ENCODE data around the gene PHACTR2. TPM values are rescaled to one million over a fixed set of nuclear protein-coding genes. Genes with fewer than 3 reads are reported as not detected.
A peak's percentile ranks its signal among the peaks of the same experiment; 100 is the strongest.

PHACTR2 gene
- total RNA-seq, 4 donors from 2014 or later, result 25.4 to 31.8 (median 26.1) TPM

DNA sequence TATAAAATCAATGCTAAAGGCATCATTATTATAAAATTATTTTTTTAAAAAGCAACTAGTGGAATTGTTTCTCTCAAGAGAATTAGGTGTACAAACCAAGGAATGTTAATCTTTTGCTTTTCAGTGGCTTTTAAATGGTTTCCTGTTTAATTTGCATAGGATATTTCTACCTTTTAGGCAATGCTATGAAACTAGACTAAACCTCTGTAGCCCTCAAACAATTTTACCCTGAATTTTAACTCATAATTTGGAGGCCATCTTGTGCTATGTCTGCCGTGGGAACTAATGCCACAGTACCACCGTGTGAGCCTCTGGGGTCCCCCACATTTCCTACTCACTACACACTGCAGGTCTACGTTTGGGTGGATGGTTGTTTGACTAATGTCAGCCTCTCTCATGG lies 20.6 kb downstream of the PHACTR2 start:
- TF ChIP-seq POLR2A (IDR thresholded peaks at IDR 0.05), result no peak
- TF ChIP-seq, protein P1, sequence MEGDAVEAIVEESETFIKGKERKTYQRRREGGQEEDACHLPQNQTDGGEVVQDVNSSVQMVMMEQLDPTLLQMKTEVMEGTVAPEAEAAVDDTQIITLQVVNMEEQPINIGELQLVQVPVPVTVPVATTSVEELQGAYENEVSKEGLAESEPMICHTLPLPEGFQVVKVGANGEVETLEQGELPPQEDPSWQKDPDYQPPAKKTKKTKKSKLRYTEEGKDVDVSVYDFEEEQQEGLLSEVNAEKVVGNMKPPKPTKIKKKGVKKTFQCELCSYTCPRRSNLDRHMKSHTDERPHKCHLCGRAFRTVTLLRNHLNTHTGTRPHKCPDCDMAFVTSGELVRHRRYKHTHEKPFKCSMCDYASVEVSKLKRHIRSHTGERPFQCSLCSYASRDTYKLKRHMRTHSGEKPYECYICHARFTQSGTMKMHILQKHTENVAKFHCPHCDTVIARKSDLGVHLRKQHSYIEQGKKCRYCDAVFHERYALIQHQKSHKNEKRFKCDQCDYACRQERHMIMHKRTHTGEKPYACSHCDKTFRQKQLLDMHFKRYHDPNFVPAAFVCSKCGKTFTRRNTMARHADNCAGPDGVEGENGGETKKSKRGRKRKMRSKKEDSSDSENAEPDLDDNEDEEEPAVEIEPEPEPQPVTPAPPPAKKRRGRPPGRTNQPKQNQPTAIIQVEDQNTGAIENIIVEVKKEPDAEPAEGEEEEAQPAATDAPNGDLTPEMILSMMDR (IDR thresholded peaks at IDR 0.05 in 4 of 5, conservative IDR thresholded peaks at IDR 0.05 in 1 of 5), result no peak
- peaks cover 64 to 77% of the 10 kb centered on the region in 2 donors for H3K4me1 ChIP-seq
- H3K4me3 ChIP-seq, result no peak overlapping the region
- no peak for DNase-seq
- H3K36me3 ChIP-seq, result no peaks in the 10 kb centered on the region
- H3K27ac ChIP-seq, result no peak overlapping the region
- no peaks in the 10 kb centered on the region for H3K27me3 ChIP-seq
- no peaks in the 10 kb centered on the region for H3K9me3 ChIP-seq
- intact Hi-C loops (cut with DNase I; ENCODE audit: low total_unique reads) (no loop called here), in situ Hi-C loops (cut with MboI; ENCODE audit: low sequenced_read_pairs in 4 of 4) (no loop called here)
- no peak for ATAC-seq

- intact Hi-C loops (cut with DNase I; ENCODE audit: low total_unique reads), result no loop called here
- DNase-seq (no peak), ATAC-seq (no peak)
- in situ Hi-C loops (cut with MboI; ENCODE audit: low sequenced_read_pairs in 4 of 4), result no loop called here
- Histone ChIP-seq H3K27ac (no peak overlapping the region), H3K9me3 (no peaks in the 10 kb centered on the region), H3K4me3 (no peak overlapping the region), H3K4me1 (peaks cover 60 to 71% of the 10 kb centered on the region in 2 donors), H3K27me3 (no peaks in the 10 kb centered on the region), H3K36me3 (no peaks in the 10 kb centered on the region)
- TF ChIP-seq, protein P1 (IDR thresholded peaks at IDR 0.05 in 4 of 5, conservative IDR thresholded peaks at IDR 0.05 in 1 of 5), result no peak
- TF ChIP-seq POLR2A (IDR thresholded peaks at IDR 0.05), result no peak
Measured at GRCh38 chr6:143698759-143699429, 21.1 kb downstream of the PHACTR2 start.

DNA sequence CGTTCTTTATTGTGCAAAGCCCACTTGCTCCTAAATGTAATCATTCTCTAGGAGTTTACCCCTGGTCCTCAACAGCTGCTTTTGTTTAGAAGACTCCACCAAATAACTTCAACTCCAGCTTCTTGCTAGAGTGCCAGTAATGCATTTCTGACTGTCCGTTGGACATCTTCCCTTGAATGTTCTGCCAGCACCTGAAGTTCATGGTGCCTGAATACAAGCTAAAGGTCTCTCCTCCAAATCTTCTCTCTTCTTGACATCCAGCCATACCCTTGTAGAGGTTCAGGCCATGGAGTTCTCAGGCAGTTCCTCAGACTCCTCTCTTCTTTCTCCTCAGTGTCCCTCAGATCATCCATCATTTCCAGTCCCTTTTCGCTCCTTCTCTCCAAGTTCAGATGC lies 21.7 kb downstream of the PHACTR2 start:
- intact Hi-C loops (cut with DNase I; ENCODE audit: low total_unique reads), result no loop called here
- H3K4me1 ChIP-seq, result peaks cover 57 to 66% of the 10 kb centered on the region in 2 donors

GRCh38 chr6:143700684-143701348 lies 23.1 kb downstream of the PHACTR2 start:
- peak overlapping the region in 1 of 4 donors; percentile 3 for H3K4me3 ChIP-seq
- intact Hi-C loops (cut with DNase I; ENCODE audit: low total_unique reads) (no loop called here), in situ Hi-C loops (cut with MboI; ENCODE audit: low sequenced_read_pairs in 4 of 4) (no loop called here)
- DNase-seq, result no peak
- H3K27ac ChIP-seq, result peak overlapping the region; percentile 35 to 52 (median 40)
- no peak for TF ChIP-seq POLR2A (IDR thresholded peaks at IDR 0.05)
- TF ChIP-seq, protein P1 (IDR thresholded peaks at IDR 0.05 in 4 of 5, conservative IDR thresholded peaks at IDR 0.05 in 1 of 5), result no peak
- no peaks in the 10 kb centered on the region for H3K36me3 ChIP-seq
- H3K4me1 ChIP-seq, result peaks cover 45 to 52% of the 10 kb centered on the region in 2 donors
- no peaks in the 10 kb centered on the region for H3K9me3 ChIP-seq
- no peaks in the 10 kb centered on the region for H3K27me3 ChIP-seq
- ATAC-seq, result peak in 1 of 2 donors; percentile 52

More for the DNA sequence above, 21.7 kb downstream of the PHACTR2 start:
- ATAC-seq (no peak), DNase-seq (no peak)
- TF ChIP-seq, protein P1 (IDR thresholded peaks at IDR 0.05 in 4 of 5, conservative IDR thresholded peaks at IDR 0.05 in 1 of 5), result no peak
- TF ChIP-seq POLR2A (IDR thresholded peaks at IDR 0.05), result no peak
- Histone ChIP-seq H3K4me3 (no peak overlapping the region), H3K27ac (peak overlapping the region in 3 of 4 donors; percentile 35 to 52 (median 41)), H3K9me3 (no peaks in the 10 kb centered on the region), H3K36me3 (no peaks in the 10 kb centered on the region), H3K27me3 (no peaks in the 10 kb centered on the region)
- in situ Hi-C loops (cut with MboI; ENCODE audit: low sequenced_read_pairs in 4 of 4), result no loop called here
